Measurements from ENCODE around the gene EFNA1. TPM values are rescaled to one million over a fixed set of nuclear protein-coding genes. Genes with fewer than 3 reads are reported as not detected.

Gene EFNA1
- total and polyA plus RNA-seq, 2 of the 13 experiments (the other 11 are each of a cell fraction or from before 2014, with no cell fraction given) = 81.8 to 874 TPM

DNA sequence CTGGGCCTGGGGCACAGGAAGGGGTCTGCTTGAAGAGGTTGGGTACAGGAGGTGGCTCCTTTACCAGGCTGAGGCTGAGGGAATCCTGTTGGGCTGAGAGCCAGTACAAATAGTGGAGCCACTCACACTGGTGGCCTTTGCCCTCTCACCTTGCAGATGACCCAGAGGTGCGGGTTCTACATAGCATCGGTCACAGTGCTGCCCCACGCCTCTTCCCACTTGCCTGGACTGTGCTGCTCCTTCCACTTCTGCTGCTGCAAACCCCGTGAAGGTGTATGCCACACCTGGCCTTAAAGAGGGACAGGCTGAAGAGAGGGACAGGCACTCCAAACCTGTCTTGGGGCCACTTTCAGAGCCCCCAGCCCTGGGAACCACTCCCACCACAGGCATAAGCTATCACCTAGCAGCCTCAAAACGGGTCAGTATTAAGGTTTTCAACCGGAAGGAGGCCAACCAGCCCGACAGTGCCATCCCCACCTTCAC is 6.2 kb downstream of the EFNA1 start:
- CTCF ChIA-PET (ENCODE audit: low intra/inter-chr PET ratio, low total read pairs) = interaction anchor here (3.2 kb wide), 1 partner anchor 41 kb away, joined by 18 read pairs; no protein-coding TSS in a partner anchor
- Histone ChIP-seq H3K36me3 (replicated peaks in 1 of 2; ENCODE audit: control insufficient read depth in 1 of 2, insufficient read depth in 2 of 2, low read length in 2 of 2) (peaks cover 17 to 52% of the 10 kb centered on the region in 2 experiments), H3K79me2 (ENCODE audit: insufficient read depth, low read length) (peaks cover 62% of the 10 kb centered on the region), H4K20me1 (ENCODE audit: insufficient read depth, low read length) (peaks cover 60% of the 10 kb centered on the region), H3K4me1 (ENCODE audit: insufficient read depth, low read length) (peaks cover 76% of the 10 kb centered on the region), H3K4me3 (replicated peaks in 1 of 3; ENCODE audit: insufficient read depth in 1 of 3, low read depth in 2 of 3, low read length in 3 of 3) (peak overlapping the region; percentile 6 to 84 (median 23); a peak in 5 of 6 replicates), H3K27me3 (ENCODE audit: control insufficient read depth in 1 of 2, insufficient read depth in 2 of 2, low read length in 2 of 2) (no peaks in the 10 kb centered on the region; a peak in 1 of 5 replicates), H3K27ac (ENCODE audit: extremely low read length, insufficient read depth, low read length) (peak overlapping the region; percentile 89), H3K9ac (ENCODE audit: insufficient read depth, low read depth, low read length) (no peak overlapping the region), H3K9me3 (ENCODE audit: low read length) (no peaks in the 10 kb centered on the region), H3K4me2 (ENCODE audit: low read depth, low read length) (peak overlapping the region; percentile 89), H2AFZ (ENCODE audit: low read length) (no peak overlapping the region)
- DNase-seq (ENCODE audit: low spot score) (peak; percentile 54), ATAC-seq (peak; percentile 3), FAIRE-seq (peak; percentile 18)
- POLR2A ChIA-PET = interaction anchor here (0.7 to 7.4 kb wide), 7 partner anchors 9 to 49 kb away, joined by 3 to 144 read pairs (median 6); partner anchors contain the start of genes EFNA1 and KRTCAP2
- BruUV-seq (replicated peaks) = no TSS peak
- intact Hi-C loops (cut with micrococcal nuclease; ENCODE audit: unreplicated experiment) = no loop called here
- 28% methylated on average over 6 of the region's 7 CpGs for WGBS (ENCODE audit: low lambda C conversion rate)
- in situ Hi-C loops (cut with HindIII; ENCODE audit: extremely low pct_ligation_motif_present, low pct_unique_long_range_greater_than_20kb) = no loop called here
- TF ChIP-seq NR2C2 (CRISPR knock-in tag; IDR thresholded peaks at IDR 0.05; ENCODE audit: borderline replicate concordance) (peak; percentile 93), AGO2 (optimal IDR thresholded peaks at IDR 0.05; ENCODE audit: low read depth, low read length) (peak; percentile 41), HIVEP1 (CRISPR knock-in tag; IDR thresholded peaks at IDR 0.05) (peak; percentile 58; the same call in 1 of the 2 replicates), ZNF484 (CRISPR knock-in tag; IDR thresholded peaks at IDR 0.05; ENCODE audit: borderline replicate concordance, low read depth) (no peak), KDM4B (CRISPR knock-in tag; IDR thresholded peaks at IDR 0.05) (peak; percentile 12; the same call in 1 of the 2 replicates), ZNF598 (CRISPR knock-in tag; IDR thresholded peaks at IDR 0.05; ENCODE audit: borderline replicate concordance) (0 out of 2 replicates have a peak, but pooled peaks have one; percentile 47), NFIB (CRISPR knock-in tag; IDR thresholded peaks at IDR 0.05; ENCODE audit: borderline replicate concordance) (peak; percentile 52; the same call in 1 of the 2 replicates), SKI (IDR thresholded peaks at IDR 0.05; ENCODE audit: partially characterized antibody) (peak; percentile 8), RXRA (CRISPR knock-in tag; IDR thresholded peaks at IDR 0.05) (peak; percentile 62; the same call in 1 of the 2 replicates), RXRB (CRISPR knock-in tag; IDR thresholded peaks at IDR 0.05; ENCODE audit: borderline replicate concordance) (peak; percentile 57; the same call in 1 of the 2 replicates), MED1 (CRISPR knock-in tag; IDR thresholded peaks at IDR 0.05) (peak; percentile 67), HNF4A (CRISPR knock-in tag; IDR thresholded peaks at IDR 0.05) (peak; percentile 74), ZNF550 (CRISPR knock-in tag; IDR thresholded peaks at IDR 0.05; ENCODE audit: borderline replicate concordance) (0 out of 2 replicates have a peak, but pooled peaks have one; percentile 46), ZMYM2 (CRISPR knock-in tag; IDR thresholded peaks at IDR 0.05) (0 out of 2 replicates have a peak, but pooled peaks have one; percentile 15), SAP130 (CRISPR knock-in tag; IDR thresholded peaks at IDR 0.05; ENCODE audit: low read depth) (peak; percentile 48), SIX4 (CRISPR knock-in tag; IDR thresholded peaks at IDR 0.05) (no peak), FOXA1 (IDR thresholded peaks at IDR 0.05) (no peak), FOXA1 (CRISPR knock-in tag; IDR thresholded peaks at IDR 0.05) (peak; percentile 39; the same call in 1 of the 2 replicates)
- TF ChIP-seq, protein P1, sequence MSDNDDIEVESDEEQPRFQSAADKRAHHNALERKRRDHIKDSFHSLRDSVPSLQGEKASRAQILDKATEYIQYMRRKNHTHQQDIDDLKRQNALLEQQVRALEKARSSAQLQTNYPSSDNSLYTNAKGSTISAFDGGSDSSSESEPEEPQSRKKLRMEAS (IDR thresholded peaks at IDR 0.05) = no peak
- TF ChIP-seq, protein P2, sequence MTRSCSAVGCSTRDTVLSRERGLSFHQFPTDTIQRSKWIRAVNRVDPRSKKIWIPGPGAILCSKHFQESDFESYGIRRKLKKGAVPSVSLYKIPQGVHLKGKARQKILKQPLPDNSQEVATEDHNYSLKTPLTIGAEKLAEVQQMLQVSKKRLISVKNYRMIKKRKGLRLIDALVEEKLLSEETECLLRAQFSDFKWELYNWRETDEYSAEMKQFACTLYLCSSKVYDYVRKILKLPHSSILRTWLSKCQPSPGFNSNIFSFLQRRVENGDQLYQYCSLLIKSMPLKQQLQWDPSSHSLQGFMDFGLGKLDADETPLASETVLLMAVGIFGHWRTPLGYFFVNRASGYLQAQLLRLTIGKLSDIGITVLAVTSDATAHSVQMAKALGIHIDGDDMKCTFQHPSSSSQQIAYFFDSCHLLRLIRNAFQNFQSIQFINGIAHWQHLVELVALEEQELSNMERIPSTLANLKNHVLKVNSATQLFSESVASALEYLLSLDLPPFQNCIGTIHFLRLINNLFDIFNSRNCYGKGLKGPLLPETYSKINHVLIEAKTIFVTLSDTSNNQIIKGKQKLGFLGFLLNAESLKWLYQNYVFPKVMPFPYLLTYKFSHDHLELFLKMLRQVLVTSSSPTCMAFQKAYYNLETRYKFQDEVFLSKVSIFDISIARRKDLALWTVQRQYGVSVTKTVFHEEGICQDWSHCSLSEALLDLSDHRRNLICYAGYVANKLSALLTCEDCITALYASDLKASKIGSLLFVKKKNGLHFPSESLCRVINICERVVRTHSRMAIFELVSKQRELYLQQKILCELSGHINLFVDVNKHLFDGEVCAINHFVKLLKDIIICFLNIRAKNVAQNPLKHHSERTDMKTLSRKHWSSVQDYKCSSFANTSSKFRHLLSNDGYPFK (CRISPR knock-in tag; IDR thresholded peaks at IDR 0.05; ENCODE audit: borderline replicate concordance) = no peak
- TF ChIP-seq, protein P3, sequence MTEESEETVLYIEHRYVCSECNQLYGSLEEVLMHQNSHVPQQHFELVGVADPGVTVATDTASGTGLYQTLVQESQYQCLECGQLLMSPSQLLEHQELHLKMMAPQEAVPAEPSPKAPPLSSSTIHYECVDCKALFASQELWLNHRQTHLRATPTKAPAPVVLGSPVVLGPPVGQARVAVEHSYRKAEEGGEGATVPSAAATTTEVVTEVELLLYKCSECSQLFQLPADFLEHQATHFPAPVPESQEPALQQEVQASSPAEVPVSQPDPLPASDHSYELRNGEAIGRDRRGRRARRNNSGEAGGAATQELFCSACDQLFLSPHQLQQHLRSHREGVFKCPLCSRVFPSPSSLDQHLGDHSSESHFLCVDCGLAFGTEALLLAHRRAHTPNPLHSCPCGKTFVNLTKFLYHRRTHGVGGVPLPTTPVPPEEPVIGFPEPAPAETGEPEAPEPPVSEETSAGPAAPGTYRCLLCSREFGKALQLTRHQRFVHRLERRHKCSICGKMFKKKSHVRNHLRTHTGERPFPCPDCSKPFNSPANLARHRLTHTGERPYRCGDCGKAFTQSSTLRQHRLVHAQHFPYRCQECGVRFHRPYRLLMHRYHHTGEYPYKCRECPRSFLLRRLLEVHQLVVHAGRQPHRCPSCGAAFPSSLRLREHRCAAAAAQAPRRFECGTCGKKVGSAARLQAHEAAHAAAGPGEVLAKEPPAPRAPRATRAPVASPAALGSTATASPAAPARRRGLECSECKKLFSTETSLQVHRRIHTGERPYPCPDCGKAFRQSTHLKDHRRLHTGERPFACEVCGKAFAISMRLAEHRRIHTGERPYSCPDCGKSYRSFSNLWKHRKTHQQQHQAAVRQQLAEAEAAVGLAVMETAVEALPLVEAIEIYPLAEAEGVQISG (CRISPR knock-in tag; IDR thresholded peaks at IDR 0.05) = peak; percentile 39

All from HepG2 (cell line).